HEK293 (cell line): ENCODE results near the gene OSBP2.
"Not testable (repeated sequence)": the region's sequence is repeated elsewhere in the genome, so short reads cannot be mapped to it uniquely, and the experiment has no call there.

Experiments
- CTCF ChIA-PET: fragments of 350-600 bp; formaldehyde crosslinking; extraction: SDS; loops from one replicate; lab custom pipeline; 2021; ENCODE audit warnings: antibody characterized with exemption; lab: Yijun Ruan, JAX
- POLR2A ChIA-PET: fragments of 300-600 bp; formaldehyde crosslinking; extraction: SDS; loops from one replicate; lab custom pipeline; 2020; ENCODE audit warnings: antibody characterized with exemption, inconsistent platforms; lab: Yijun Ruan, JAX
- H3K27ac ChIP-seq: fragments of 200-500 bp; sonication (Bioruptor generic); 2 replicates; pipeline ENCODE4 v1.5.1; 2014; ENCODE audit warnings: low read depth, low read length, control low read depth, inconsistent platforms; ENCODE audit errors: extremely low read depth
- H3K36me3 ChIP-seq, 2 experiments: fragments of 200-500 bp in 1 of 2; sonication (Bioruptor generic) in 1 of 2; 1 replicate in 1 of 2; 2 replicates in 1 of 2; pipeline ENCODE4 v1.5.1; 2014 to 2017; ENCODE audit warnings: inconsistent platforms in 2 of 2, low read length in 2 of 2; ENCODE audit not compliant: control insufficient read depth in 2 of 2, insufficient read depth in 1 of 2
- H3K4me1 ChIP-seq: fragments of 200-500 bp; sonication (Bioruptor generic); 2 replicates; pipeline ENCODE4 v1.5.1; 2014; ENCODE audit warnings: mild to moderate bottlenecking, low read length, inconsistent platforms; ENCODE audit not compliant: control insufficient read depth, insufficient read depth
- H3K4me3 ChIP-seq: 2 replicates; pipeline ENCODE4 v1.5.1; 2011; ENCODE audit warnings: low read depth, mild to moderate bottlenecking, control low read depth, low read length, moderate library complexity
- H3K9me3 ChIP-seq: fragments of 200-500 bp; sonication (Bioruptor generic); 2 replicates; pipeline ENCODE4 v1.5.1; 2014; ENCODE audit warnings: low read depth, low read length, inconsistent platforms; ENCODE audit not compliant: control insufficient read depth, insufficient read depth
- OVOL3 ChIP-seq: fragments of 450-650 bp; formaldehyde crosslinking; IDR thresholded peaks from 2 replicates; pipeline ENCODE4 v1.5.1; 2016; ENCODE audit warnings: missing biosample characterization, missing genetic modification characterization
- PBX3 ChIP-seq: sonication (generic); formaldehyde crosslinking; IDR thresholded peaks from 2 replicates; pipeline ENCODE4 v1.8.1; 2022; ENCODE audit warnings: mild to moderate bottlenecking, moderate library complexity, missing genetic modification reagents
- TSHZ1 ChIP-seq: fragments of 450-650 bp; formaldehyde crosslinking; IDR thresholded peaks from 2 replicates; pipeline ENCODE4 v1.5.1; 2016; ENCODE audit warnings: missing biosample characterization, missing genetic modification characterization, borderline replicate concordance
- YY2 ChIP-seq: fragments of 450-650 bp; formaldehyde crosslinking; IDR thresholded peaks from 2 replicates; pipeline ENCODE4 v1.5.1; 2016; ENCODE audit warnings: missing biosample characterization, missing genetic modification characterization
- ZNF138 ChIP-seq: fragments of 450-650 bp; formaldehyde crosslinking; IDR thresholded peaks from 2 replicates; pipeline ENCODE4 v1.5.1; 2016; ENCODE audit warnings: missing biosample characterization, missing genetic modification characterization, borderline replicate concordance
- ZNF148 ChIP-seq: fragments of 450-650 bp; formaldehyde crosslinking; IDR thresholded peaks from 2 replicates; pipeline ENCODE4 v1.5.0; 2017; ENCODE audit warnings: missing biosample characterization, missing genetic modification characterization, borderline replicate concordance
- ZNF18 ChIP-seq: fragments of 450-650 bp; formaldehyde crosslinking; IDR thresholded peaks from 2 replicates; pipeline ENCODE4 v1.5.1; 2016; ENCODE audit warnings: missing biosample characterization, missing genetic modification characterization
- ZNF202 ChIP-seq: fragments of 450-650 bp; formaldehyde crosslinking; IDR thresholded peaks from 2 replicates; pipeline ENCODE4 v1.5.1; 2016; ENCODE audit warnings: missing biosample characterization, missing genetic modification characterization, borderline replicate concordance
- ZNF555 ChIP-seq: fragments of 450-650 bp; formaldehyde crosslinking; conservative IDR thresholded peaks from 2 replicates; pipeline ENCODE4 v1.5.1; 2017; ENCODE audit warnings: missing biosample characterization, mild to moderate bottlenecking, missing genetic modification characterization, inconsistent platforms
- ZNF629 ChIP-seq: fragments of 450-650 bp; formaldehyde crosslinking; IDR thresholded peaks from 2 replicates; pipeline ENCODE4 v1.5.1; 2017; ENCODE audit warnings: missing biosample characterization, missing genetic modification characterization
- ZNF639 ChIP-seq: fragments of 450-650 bp; formaldehyde crosslinking; IDR thresholded peaks from 2 replicates; pipeline ENCODE4 v1.5.1; 2016; ENCODE audit warnings: missing biosample characterization, missing genetic modification characterization
- ZNF707 ChIP-seq: fragments of 450-650 bp; formaldehyde crosslinking; IDR thresholded peaks from 2 replicates; pipeline ENCODE4 v1.5.1; 2016; ENCODE audit warnings: missing biosample characterization, missing genetic modification characterization
- ZNF747 ChIP-seq: fragments of 450-650 bp; formaldehyde crosslinking; IDR thresholded peaks from 2 replicates; pipeline ENCODE4 v1.5.1; 2016; ENCODE audit warnings: missing biosample characterization, missing genetic modification characterization
- ZNF768 ChIP-seq: fragments of 450-650 bp; formaldehyde crosslinking; IDR thresholded peaks from 2 replicates; pipeline ENCODE4 v1.5.1; 2018; ENCODE audit warnings: missing biosample characterization, mild to moderate bottlenecking, missing genetic modification characterization

Gene OSBP2

GRCh38 chr22:30733181-30733631 is 38.5 kb downstream of the OSBP2 start:
- CTCF ChIA-PET = interaction anchor here (0.7 to 2.1 kb wide), 2 partner anchors 98 to 99 kb away, joined by 3 to 9 read pairs; no protein-coding TSS in a partner anchor
- POLR2A ChIA-PET = no interaction called here
- TF ChIP-seq PBX3 (CRISPR knock-in tag) (no peak), ZNF138 (tag by site-specific recombination) (no peak), ZNF747 (tag by site-specific recombination) (no peak), YY2 (tag by site-specific recombination) (no peak)

GRCh38 chr22:30740007-30740406 is 45.3 kb downstream of the OSBP2 start:
- H3K36me3 ChIP-seq, H3K4me3 ChIP-seq, POLR2A ChIA-PET, H3K9me3 ChIP-seq, H3K27ac ChIP-seq, H3K4me1 ChIP-seq: not testable (repeated sequence)
- CTCF ChIA-PET = interaction anchor here (0.9 to 1.2 kb wide), 3 partner anchors 9 to 376 kb away, joined by 4 to 5 read pairs (median 5); no protein-coding TSS in a partner anchor

More at GRCh38 chr22:30733181-30733631, 38.5 kb downstream of the OSBP2 start:
- Histone ChIP-seq H3K36me3 (peaks cover 0 to 3% of the 10 kb centered on the region in 2 experiments; a peak in 2 of 3 replicates), H3K4me3 (no peak overlapping the region), H3K4me1 (no peaks in the 10 kb centered on the region), H3K9me3 (no peaks in the 10 kb centered on the region; the same call in 1 of the 2 replicates), H3K27ac (no peak overlapping the region)

GRCh38 chr22:30740511-30740910 is 45.8 kb downstream of the OSBP2 start:
- CTCF ChIA-PET = interaction anchor here (0.6 to 1.2 kb wide), 3 partner anchors 9 to 15 kb away, joined by 3 to 5 read pairs (median 5); no protein-coding TSS in a partner anchor

GRCh38 chr22:30742291-30743256 is 47.9 kb downstream of the OSBP2 start:
- H3K27ac ChIP-seq = no peak overlapping the region
- CTCF ChIA-PET = interaction anchor here (0.5 to 1.8 kb wide), 5 partner anchors 13 to 139 kb away, joined by 3 to 12 read pairs (median 3); no protein-coding TSS in a partner anchor
- H3K4me1 ChIP-seq = no peaks in the 10 kb centered on the region
- H3K36me3 ChIP-seq = no peaks in the 10 kb centered on the region
- no peaks in the 10 kb centered on the region for H3K9me3 ChIP-seq
- no peak overlapping the region for H3K4me3 ChIP-seq
- POLR2A ChIA-PET = no interaction called here
- TF ChIP-seq ZNF555 (tag by site-specific recombination) (no peak), ZNF707 (no peak), ZNF629 (tag by site-specific recombination) (no peak), ZNF639 (no peak), OVOL3 (tag by site-specific recombination) (no peak), ZNF148 (tag by site-specific recombination) (no peak), TSHZ1 (tag by site-specific recombination) (no peak), ZNF18 (tag by site-specific recombination) (no peak), ZNF202 (tag by site-specific recombination) (no peak), ZNF768 (no peak)

More at GRCh38 chr22:30740511-30740910, 45.8 kb downstream of the OSBP2 start:
- H3K4me3 ChIP-seq, POLR2A ChIA-PET, H3K9me3 ChIP-seq, H3K27ac ChIP-seq, H3K36me3 ChIP-seq, H3K4me1 ChIP-seq: not testable (repeated sequence)
